Activated gamma-delta T cell (primary cell): ENCODE results near the gene QKI.
"Not testable (repeated sequence)": the region's sequence is repeated elsewhere in the genome, so short reads cannot be mapped to it uniquely, and the experiment has no call there.

Experiments
- DNase-seq: peaks from one replicate; lab custom pipeline; 2025; lab: John Stamatoyannopoulos, UW

QKI gene

DNA sequence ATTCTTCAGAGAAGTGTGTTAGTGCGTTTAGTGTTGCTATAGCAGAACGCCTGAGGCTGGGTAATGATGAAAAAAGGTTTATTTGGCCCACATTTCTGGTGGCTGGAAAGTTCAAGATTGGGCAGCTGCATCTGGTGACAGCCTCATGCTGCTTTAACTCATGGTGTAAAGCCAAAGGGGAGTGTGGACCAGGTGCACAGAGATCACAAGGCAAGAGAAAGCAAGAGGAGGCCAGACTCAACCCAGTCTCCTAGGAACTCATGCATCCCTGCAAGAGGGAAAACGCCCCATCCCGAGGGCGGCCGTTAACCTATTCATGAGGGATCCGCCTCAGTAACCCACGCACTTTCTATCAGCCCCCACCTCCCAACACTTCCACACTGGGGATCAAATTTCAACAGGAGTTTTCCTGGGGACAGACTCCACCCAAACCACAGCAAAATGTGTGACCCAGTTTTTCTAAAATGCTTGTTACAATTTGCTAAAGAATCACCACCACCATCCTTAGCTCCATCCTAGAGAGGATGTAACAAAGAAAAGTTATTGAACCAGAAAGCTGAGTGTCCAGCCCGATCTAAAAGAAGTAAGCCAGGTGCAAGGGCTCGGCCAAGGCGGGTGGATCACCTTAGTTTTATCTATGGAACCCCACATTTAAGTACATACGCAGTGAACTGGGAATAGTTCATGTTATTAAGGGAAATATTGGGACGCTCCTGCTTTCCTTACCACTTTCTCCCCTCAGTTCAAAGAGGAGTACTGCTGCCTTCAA, 164.8 kb downstream of the QKI start:
- no peak for DNase-seq

DNA sequence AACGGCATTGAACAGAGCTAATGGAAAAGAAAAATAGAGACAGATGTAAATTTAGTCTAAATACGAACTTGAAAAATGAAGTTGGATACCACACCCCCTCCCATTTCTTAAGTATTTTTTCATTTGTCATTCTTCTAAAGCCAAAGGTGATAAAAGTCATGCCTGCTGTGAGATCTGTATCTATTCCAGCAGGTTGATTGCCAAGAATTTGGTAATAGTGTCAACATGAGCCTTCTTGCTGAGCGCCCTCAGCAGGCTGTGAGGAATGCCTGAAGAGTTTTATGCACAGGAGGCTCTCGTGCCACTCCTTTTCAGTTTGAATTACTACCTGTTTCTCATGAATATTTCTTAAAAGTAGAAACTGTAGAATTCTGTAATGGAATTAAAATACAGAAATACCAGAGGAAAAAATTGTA, 165.4 kb downstream of the QKI start:
- no peak for DNase-seq

DNA sequence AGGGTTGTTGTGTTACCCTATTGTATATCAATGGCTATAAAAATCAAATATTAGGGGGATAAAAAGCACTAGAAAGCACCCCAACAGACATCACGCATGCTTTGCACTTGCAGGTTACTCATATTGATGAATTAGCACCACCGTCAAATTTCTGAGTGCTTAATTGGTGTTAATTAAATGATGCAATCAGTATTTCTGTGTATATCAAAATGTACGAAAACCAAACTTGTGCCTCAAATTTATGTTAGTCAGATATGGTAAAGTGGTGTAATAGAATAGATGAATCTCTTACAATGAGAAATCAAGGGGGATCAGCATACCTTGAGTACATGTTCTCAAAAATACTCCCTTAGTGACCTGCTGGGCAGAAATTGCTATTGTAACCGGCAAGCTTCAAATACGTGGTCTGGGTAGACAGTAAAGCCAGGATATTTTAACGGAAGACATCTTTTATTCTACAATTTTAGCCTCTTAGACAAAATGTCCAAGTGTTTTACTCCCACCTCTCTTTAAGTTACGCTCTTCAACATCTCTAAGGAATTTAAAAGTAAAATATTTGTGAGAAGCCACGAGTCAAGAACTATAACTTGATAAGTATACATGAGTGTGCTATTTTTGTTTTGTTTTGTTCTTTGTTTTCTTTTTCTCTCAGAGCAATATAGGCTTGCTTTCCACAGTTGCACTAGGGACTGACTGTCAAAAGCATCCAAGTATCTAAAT, 166.0 kb downstream of the QKI start:
- no peak for DNase-seq

DNA sequence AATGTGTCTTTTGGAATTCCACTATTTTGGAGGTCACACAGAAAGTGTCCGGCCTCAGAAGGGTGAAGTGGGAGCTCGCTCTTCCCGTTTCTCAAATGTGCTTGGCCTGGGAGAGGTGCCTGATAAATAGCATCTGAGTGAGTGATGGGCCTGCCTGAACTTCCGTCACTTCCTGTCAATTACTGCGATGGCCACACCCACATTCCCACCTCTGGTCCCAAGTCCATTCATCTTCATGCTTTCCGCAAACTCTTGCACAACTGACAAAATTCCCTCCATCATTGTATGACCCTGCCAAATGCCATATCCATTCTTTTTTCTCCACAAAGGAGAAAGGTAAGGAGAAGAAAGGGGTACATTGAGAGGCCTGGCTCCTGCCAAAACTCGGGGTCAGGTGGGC, 169.0 kb downstream of the QKI start:
- no peak for DNase-seq

DNA sequence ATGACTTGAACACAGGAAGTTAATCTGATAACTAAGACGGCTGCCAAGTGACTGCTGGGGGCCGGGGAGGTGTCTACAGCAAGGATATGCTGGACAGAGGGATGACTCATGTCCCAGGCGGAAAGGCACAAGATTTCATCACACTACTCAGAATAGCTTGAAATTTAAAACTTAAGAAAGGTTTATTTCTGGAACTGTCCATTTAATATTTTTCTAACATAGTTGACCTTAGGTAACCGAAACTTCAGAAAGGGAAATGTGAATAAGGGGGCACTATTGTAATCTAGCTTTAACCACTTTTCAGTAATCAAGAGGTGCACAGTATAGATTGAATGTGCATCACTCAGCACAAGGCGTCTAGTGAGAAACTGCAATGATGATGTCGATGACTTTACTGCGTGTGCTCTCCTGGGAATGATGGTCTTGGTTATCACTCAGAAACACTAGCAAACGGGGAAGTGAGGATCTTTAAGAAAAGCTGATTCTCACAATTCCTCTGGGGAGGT, 171.5 kb downstream of the QKI start:
- DNase-seq: no peak

DNA sequence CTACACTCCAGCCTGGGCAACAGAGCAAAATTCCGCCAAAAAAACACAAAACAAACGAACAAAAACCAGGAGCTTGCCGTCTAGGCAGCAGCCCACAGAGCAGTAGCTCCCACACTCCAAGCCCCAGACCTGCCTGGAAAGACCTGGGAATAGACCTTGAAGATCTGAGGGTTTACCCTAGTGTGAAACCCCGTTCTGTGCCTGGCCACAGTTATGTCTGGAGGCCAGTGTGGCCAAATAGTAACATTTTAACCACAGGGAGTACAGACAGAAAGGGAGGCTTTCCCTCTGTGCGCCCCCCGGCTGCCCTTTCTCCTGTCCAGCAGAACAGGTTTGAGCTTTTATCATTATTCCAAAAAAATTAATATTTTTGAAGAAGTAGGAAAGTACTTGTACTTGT, 172.4 kb downstream of the QKI start:
- no peak for DNase-seq

DNA sequence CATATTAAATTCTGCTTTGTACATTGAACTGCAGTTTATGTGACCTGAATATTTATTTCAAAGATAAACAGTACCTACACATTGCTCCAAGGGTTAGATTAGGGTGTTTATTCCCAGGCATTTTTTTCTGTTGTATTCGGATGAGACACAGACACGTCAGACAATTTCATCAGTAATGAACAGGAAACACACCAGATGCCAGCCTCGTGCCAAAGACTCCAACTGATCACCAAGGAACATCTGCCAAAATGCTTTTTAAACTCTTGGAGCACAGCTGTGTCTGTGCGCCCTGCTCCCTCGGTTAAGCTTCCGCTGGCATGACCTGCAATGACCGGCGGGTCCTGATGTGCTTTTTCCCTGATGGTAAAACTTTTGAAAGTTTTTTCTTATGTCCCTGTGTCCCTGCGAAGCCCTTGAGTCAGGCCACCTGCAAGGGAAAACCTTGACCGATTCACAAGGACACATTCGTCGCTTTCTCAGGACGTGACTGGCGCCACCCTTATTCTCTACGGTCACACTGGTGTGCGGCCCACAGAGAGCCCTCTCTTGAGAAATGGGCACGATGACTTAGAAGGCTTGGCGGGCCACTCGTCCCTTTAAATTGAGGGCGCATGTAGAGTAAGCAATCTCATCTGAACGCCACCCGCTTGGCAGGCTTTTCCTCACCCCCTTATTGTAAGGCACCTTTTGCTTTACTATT, 173.9 kb downstream of the QKI start:
- no peak for DNase-seq

DNA sequence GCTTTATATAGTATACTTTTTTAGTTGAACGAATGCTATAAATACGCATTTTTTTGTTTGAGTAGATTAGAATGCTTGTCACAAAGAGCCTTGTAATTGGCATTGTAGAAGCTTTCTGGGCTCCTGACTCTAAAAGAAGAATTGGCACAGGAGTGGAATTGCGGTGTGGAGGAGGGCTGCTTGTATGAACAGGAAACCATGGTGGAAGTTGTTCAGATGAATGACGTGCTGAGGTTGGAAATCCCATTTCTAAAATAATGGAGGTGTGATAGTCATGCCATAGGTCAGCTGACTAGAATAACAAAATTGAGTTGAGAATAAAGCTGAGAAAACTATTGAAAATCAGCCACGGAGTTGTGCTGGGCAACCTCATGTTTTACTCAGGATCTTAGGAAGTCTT, 174.9 kb downstream of the QKI start:
- DNase-seq: no peak

DNA sequence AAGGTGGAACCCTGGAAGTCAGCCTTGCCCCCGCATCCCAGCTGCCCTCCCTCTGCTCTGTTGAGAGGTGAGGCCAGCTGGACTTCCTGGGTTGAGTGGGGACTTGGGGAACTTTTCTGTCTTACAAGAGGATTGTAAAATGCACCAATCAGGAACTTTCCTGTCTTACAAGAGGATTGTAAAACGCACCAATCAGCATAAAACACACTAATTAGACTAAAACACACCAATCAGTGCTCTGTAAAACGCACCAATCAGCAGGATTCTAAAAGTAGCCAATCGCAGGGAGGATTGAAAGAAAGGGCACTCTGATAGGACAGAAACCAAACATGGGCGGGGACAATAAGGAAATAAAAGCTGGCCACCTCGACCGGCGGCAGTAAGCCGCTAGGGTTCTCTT, 175.6 kb downstream of the QKI start:
- not testable (repeated sequence) for DNase-seq

DNA sequence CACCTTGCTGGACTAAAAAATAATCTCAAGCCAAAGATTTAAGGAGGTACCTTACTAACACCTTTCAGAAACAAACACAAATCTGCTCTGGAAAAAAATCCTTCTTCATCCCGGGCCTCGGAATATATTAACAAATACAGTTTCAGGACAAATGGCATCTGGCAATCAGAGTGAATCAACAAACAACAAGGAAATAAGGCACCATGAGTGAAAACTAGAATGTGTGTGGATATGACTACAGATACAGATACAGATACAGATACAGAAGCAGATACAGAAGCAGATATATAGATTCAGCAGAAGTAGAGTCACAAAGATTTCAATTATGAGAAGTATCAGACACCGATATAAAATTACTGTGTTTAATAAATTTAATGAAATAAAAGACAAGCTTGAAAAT, 178.4 kb downstream of the QKI start:
- no peak for DNase-seq

DNA sequence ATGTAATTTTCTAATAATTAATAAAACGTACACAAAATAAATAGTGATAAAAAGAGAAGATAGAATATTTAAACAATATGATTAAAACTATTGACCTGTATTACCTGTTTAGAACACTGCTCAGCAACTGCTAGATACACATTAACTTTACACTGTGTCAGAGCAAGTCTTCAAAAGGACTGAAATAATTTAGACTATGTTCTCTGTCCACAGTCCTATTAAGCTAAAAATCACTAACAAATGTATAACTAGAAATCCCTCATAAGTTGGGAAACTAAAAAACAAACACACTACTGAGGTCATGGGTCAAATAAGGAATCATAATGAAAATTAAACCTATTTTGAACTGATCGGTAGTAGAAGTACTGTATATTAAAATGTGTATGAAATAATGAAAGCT, 181.7 kb downstream of the QKI start:
- DNase-seq: no peak

DNA sequence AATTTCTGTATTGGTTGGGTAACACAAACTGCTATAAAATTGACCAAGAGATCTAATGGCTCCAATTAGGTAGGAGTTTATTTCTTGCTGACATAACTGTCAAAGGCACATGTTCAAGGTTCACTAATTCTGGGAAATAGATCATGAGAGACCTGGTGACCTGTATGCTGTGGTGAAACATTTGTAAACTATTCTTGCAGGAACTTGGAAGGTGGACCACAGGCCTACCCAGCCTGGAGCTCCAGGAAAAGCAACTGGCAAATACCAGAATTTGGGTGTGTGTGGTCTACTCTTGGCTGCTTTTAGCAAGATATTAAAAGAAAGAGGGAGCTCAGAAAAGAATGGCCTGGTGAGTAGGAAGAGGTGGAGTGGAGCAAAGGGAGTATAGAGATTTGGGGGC, 184.6 kb downstream of the QKI start:
- DNase-seq: no peak

DNA sequence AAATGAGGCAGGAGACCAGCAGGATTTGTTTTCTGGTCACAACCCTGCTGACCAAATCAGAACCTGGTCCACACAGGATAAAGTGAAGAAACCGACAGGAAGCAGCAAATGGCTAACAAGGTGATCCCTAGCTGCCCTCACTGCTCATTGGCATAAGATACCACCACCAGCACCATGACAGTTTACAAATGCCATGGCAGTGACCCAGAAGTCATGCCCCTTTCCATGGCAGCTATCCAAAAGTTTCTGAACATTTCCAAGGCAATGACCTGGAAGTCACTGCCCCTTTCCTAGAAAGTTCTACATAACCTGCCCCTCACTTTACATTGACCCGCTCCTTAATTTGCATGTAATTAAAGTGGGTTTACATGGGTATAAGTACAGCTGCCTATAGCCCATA, 185.2 kb downstream of the QKI start:
- no peak for DNase-seq

DNA sequence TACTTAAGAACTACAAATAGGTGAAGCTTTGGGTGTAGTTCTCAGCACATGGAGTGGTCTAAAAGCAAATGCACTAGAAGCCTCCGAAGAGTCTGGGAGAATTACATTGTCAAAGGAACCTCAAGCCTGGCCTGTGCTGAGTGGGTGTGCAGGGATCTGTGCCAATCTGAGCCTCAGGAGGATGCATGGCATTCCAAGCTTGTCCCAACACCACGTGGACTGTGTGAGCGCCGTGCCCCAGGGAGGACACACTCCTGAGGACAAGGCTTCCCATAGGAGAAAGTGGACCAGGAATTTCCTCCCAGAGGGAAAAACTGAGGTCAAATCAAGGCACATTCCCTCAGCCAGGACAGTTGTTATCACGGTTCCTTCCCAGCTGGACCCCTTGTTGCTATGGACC, 185.8 kb downstream of the QKI start:
- DNase-seq: no peak

DNA sequence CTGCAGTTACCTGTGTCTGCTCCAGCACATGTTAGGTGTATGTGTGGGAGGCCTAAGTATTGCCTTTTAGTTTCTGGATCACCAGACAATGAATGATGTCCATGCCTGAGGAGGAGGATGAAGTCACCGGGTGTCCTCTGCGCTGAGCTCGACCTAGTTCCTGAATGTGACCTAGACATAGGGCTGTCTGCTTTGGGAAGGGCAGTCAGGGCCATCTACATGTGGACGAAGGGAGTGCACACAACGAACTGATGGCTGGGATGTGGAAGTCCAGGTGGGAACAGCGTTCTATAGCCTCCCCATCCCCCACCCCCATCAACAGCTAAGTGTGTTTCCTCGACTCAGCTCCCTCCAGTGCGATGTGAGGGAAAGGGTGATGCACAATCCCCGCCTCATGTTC, 186.3 kb downstream of the QKI start:
- no peak for DNase-seq

DNA sequence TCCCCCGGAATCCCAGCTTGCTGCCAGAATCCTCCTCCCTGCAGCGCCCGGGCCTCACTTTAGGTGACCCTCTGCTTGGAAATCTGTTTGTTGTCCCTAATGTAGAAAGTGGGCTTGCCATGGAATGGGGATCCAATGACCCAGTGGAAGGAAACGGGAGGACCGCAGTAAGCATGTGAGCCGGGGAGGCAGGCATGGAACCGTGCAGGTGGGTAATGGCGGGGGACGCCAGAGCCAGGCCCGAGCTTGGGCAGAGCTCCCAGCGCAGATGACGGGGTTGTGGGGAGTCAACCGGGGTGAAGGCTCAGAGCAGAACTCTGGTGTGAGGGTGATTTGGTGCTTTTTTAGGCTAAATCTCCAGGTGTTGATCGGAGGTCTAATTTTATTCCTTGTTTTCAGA, 188.3 kb downstream of the QKI start:
- no peak for DNase-seq

DNA sequence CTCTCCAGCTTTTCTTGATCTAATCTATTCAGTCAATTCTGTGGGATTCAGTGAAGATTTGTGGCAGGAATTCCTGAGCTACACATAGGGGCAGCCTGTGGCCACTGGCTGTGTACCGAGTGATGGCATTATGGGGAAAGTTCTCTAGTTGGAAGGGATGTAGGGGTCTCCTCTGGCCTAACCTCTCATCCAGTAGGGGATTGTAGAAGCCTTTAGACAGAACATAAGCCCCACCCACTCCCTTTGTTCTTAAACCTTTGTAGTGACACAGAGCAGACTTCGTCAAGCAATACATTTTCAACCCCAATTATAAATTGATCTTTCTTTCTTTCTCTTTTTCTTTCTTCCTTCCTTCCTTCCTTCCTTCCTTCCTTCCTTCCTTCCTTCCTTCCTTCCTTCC, 188.9 kb downstream of the QKI start:
- DNase-seq: no peak

DNA sequence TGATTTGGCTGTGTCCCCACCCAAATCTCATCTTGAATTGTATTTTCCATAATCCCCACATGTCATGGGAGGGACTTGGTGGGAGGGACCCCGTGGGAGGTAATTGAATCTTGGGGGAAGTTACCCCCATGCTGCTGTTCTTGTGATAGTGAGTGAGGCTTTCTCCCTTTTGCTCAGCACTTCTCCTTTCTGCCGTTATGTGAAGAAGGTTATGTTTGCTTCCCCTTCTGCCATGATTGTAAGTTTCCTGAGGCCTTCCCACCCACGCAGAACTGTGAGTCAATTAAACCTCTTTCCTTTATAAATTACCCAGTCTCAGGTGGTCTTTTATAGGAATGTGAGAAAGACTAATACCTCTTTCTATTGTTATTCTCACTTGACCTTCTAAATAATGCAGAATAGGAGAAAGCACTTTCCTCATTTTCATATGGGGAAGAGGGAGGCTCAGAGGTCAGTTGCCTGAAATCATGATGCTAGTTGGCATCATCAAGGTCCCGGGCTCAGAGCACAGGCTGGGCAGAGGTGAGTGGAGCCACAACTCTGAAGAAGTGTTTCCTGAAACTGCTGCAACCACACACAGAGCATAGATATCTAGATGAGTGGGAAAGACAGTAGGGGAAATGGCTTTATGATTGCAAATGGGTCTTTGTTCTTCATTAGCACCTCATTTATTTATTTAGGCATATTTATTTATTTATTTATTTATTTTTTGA, 191.0 kb downstream of the QKI start:
- no peak for DNase-seq

DNA sequence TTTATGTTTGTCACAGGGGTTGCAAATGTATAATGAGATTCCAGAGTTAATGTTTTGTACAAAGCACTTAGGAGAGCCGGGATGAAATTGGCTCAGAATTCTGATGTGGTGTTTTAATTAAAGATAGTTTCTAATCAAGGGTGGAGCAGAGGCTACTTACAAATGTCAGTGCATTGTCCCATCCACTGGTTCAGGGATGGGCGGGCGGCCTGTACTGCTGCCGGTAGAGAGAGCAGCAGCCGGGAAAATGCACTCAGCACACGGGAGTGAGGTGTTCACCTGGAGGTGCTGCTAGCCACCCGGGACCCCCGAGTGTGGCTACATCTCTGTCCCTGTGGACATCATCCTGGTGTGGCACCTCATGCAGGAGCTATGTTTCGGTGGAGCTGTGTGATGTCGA, 193.3 kb downstream of the QKI start:
- DNase-seq: no peak

DNA sequence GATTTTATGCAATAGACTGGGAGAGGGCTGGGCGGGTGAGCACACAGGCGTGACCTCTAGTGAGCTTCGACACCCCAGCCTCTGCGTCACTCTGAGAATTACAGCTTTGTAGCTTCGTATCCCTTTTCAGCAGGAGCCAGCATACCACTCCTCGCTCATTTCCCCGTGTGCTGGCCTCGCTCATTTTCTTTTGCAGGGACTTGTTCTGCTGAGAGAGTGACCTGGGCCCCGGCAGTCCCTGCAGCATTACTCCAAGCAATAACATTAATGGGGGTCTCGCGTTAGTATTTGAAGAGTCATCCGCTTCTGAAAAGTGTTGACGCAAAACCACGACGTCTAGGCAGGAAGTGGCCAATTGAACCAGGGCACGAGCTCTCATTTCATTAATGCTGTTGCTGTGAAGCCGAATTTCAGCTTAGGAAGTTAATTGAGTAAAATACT, 193.7 kb downstream of the QKI start:
- no peak for DNase-seq

DNA sequence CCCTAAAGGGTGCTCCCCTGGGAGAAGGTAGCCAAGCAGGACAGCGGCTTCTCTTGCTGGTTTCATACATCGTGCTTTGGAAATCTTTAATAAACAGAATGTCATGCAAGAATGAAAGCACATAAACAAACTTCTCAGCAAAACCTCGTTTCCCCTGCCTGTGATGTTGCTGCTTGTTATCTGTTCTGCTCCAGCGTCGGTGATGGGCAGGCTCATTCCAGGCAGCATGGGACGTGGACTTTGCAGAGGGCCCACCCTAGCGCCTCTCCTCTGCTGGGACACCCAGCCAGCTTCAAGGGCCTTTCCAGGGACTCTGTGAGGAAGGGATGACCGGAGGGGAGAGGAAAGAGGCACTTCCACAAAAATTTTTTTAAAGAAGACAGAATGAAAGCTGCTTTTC, 197.7 kb downstream of the QKI start:
- DNase-seq: no peak

DNA sequence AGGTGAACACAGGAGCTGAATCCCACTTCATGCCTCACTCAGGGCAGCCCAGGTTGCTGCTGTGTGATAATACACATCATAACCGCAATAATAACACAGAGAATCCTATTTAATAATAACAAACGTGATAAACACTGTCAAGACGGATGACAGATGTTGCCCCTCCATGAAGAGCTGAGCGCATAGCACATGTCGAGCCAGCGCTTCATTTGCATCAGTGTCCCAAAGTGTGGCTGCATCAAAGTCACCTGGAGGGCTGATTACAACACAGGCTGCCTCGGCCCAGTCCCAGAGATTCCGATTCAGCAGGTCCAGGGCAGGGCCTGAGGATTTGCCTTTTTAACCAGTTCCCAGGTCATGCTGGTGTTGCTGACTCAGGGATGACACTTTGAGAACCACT, 198.5 kb downstream of the QKI start:
- DNase-seq: no peak
